HepG2 (cell line): ENCODE data around the gene ZPR1. TPM values are rescaled to one million over a fixed set of nuclear protein-coding genes. Genes with fewer than 3 reads are reported as not detected.

Source experiments
- ARNTL ChIP-seq: sonication (generic); formaldehyde crosslinking; IDR thresholded peaks from 2 replicates; pipeline ENCODE4 v1.4.0; 2020; ENCODE audit warnings: mild to moderate bottlenecking, missing genetic modification reagents
- E2F2 ChIP-seq: sonication (generic); formaldehyde crosslinking; IDR thresholded peaks from 2 replicates; pipeline ENCODE4 v1.4.0; 2020; ENCODE audit warnings: missing genetic modification reagents, borderline replicate concordance
- HNF1A ChIP-seq, 2 experiments: sonication (generic) in 1 of 2; formaldehyde crosslinking in 1 of 2; IDR thresholded peaks; 2 replicates each; pipeline versions ENCODE4 v1.4.0 to v1.6.1; 2016 to 2020; ENCODE audit warnings: borderline replicate concordance in 1 of 2, low read depth in 1 of 2, mild to moderate bottlenecking in 1 of 2, missing genetic modification reagents in 1 of 2
- MAX ChIP-seq: IDR thresholded peaks from 2 replicates; pipeline ENCODE4 v1.6.1; 2012; ENCODE audit warnings: inconsistent platforms
- MED8 ChIP-seq: sonication (generic); formaldehyde crosslinking; IDR thresholded peaks from 2 replicates; pipeline ENCODE4 v1.8.1; 2023; ENCODE audit warnings: mild to moderate bottlenecking, missing genetic modification reagents; ENCODE audit not compliant: insufficient replicate concordance
- MIER3 ChIP-seq: IDR thresholded peaks from 2 replicates; pipeline ENCODE4 v1.6.1; 2016; ENCODE audit warnings: missing compliant biosample characterization, borderline replicate concordance
- MIXL1 ChIP-seq: IDR thresholded peaks from 2 replicates; pipeline ENCODE4 v1.6.1; 2016
- NONO ChIP-seq, 2 experiments: fragments of 450-650 bp in 1 of 2; sonication (generic) in 1 of 2; formaldehyde crosslinking in 1 of 2; IDR thresholded peaks in 1 of 2; conservative IDR thresholded peaks in 1 of 2; 2 replicates each; pipeline versions ENCODE4 v1.6.1 to v1.8.0; 2017 to 2022; ENCODE audit warnings: mild to moderate bottlenecking in 1 of 2, missing genetic modification reagents in 1 of 2, moderate library complexity in 1 of 2
- NR2F1 ChIP-seq, 2 experiments: fragments of 450-650 bp in 1 of 2; formaldehyde crosslinking in 1 of 2; IDR thresholded peaks; 2 replicates each; pipeline versions ENCODE4 v1.5.0 to v1.6.1; 2016 to 2020; ENCODE audit warnings: mild to moderate bottlenecking in 1 of 2, missing compliant biosample characterization in 1 of 2, missing genetic modification reagents in 1 of 2, moderate library complexity in 1 of 2
- PITX1 ChIP-seq: sonication (generic); formaldehyde crosslinking; IDR thresholded peaks from 2 replicates; pipeline ENCODE4 v1.5.1; 2020; ENCODE audit warnings: mild to moderate bottlenecking, missing genetic modification reagents
- SCMH1 ChIP-seq: sonication (generic); formaldehyde crosslinking; IDR thresholded peaks from 2 replicates; pipeline ENCODE4 v1.9.0; 2021; ENCODE audit warnings: missing genetic modification reagents, mild to moderate bottlenecking, borderline replicate concordance
- XBP1 ChIP-seq: sonication (generic); formaldehyde crosslinking; IDR thresholded peaks from 2 replicates; pipeline ENCODE4 v1.5.0; 2020; ENCODE audit warnings: missing genetic modification reagents
- ZFYVE20 ChIP-seq: sonication (generic); formaldehyde crosslinking; IDR thresholded peaks from 2 replicates; pipeline ENCODE4 v1.8.0; 2023; ENCODE audit warnings: low read depth, mild to moderate bottlenecking, moderate library complexity, missing genetic modification reagents, borderline replicate concordance
- ZMYM4 ChIP-seq: sonication (generic); formaldehyde crosslinking; IDR thresholded peaks from 2 replicates; pipeline ENCODE4 v1.8.1; 2023; ENCODE audit warnings: mild to moderate bottlenecking, missing genetic modification reagents
- ZNF333 ChIP-seq: sonication (generic); formaldehyde crosslinking; IDR thresholded peaks from 2 replicates; pipeline ENCODE4 v1.4.0; 2020; ENCODE audit warnings: mild to moderate bottlenecking, missing genetic modification reagents, borderline replicate concordance
- ZNF687 ChIP-seq: sonication (generic); formaldehyde crosslinking; IDR thresholded peaks from 2 replicates; pipeline ENCODE4 v1.5.1; 2020; ENCODE audit warnings: mild to moderate bottlenecking, missing genetic modification reagents, moderate library complexity
- ZNF709 ChIP-seq: sonication (generic); formaldehyde crosslinking; IDR thresholded peaks from 2 replicates; pipeline ENCODE4 v1.5.0; 2020; ENCODE audit warnings: mild to moderate bottlenecking, missing genetic modification reagents
- polyA plus RNA-seq, 8 experiments: library from polyadenylated mRNA; depleted of rRNA in 3 of 8; stranded (reverse) in 7 of 8; unstranded in 1 of 8; fragments of >200 nt; fragmentation: Illumina TruSeq in 4 of 8; extraction: Trizol in 4 of 8; gene quantifications; 2 replicates each; pipeline versions ENCODE4 v1.2.1 to v1.2.3, GENCODE V29; 2011 to 2016; ENCODE audit warnings: low read depth in 4 of 8, missing spikeins in 1 of 8, mixed read lengths in 1 of 8; ENCODE audit not compliant: insufficient read depth in 1 of 8
- total RNA-seq, 5 experiments: library from RNA; depleted of rRNA; stranded (reverse); fragments of >200 nt; fragmentation: Illumina TruSeq; extraction: Trizol; gene quantifications; 2 replicates each; pipeline ENCODE4 v1.2.3, GENCODE V29; 2016; ENCODE audit warnings: low read depth in 1 of 5

Gene ZPR1
- total and polyA plus RNA-seq, 2 of the 13 experiments (the other 11 are each of a cell fraction or from before 2014, with no cell fraction given) = 40.0 to 79.3 TPM

- peak; percentile 72 for TF ChIP-seq ZNF687 (CRISPR knock-in tag)
- TF ChIP-seq SCMH1 = no peak
- no peak for TF ChIP-seq NONO (IDR thresholded peaks at IDR 0.05)
- TF ChIP-seq NONO (CRISPR knock-in tag; conservative IDR thresholded peaks at IDR 0.05) = peak; percentile 95
- peak; percentile 92 to 99 for TF ChIP-seq NR2F1 (CRISPR knock-in tag; IDR thresholded peaks at IDR 0.05)
- TF ChIP-seq MIER3 (CRISPR knock-in tag) = peak; percentile 37; the same call in 1 of the 2 replicates
- TF ChIP-seq PITX1 (CRISPR knock-in tag) = peak; percentile 55; the same call in 1 of the 2 replicates
- no peak; the same call in 1 of the 2 replicates for TF ChIP-seq MIXL1 (CRISPR knock-in tag)
- TF ChIP-seq ZNF333 (CRISPR knock-in tag) = no peak
- TF ChIP-seq MED8 (CRISPR knock-in tag) = peak; percentile 49
- no peak for TF ChIP-seq E2F2 (CRISPR knock-in tag)
- TF ChIP-seq ZMYM4 (CRISPR knock-in tag) = peak; percentile 68; the same call in 1 of the 2 replicates
- peak; percentile 88 for TF ChIP-seq MAX
- TF ChIP-seq ZFYVE20 = no peak
- peak; percentile 86 for TF ChIP-seq ARNTL (CRISPR knock-in tag)
- TF ChIP-seq HNF1A (IDR thresholded peaks at IDR 0.05; ENCODE audit: low read depth) = peak; percentile 40; the same call in 1 of the 2 replicates
- 0 out of 2 replicates have a peak, but pooled peaks have one; percentile 42 for TF ChIP-seq HNF1A (CRISPR knock-in tag; IDR thresholded peaks at IDR 0.05; ENCODE audit: borderline replicate concordance)
- no peak for TF ChIP-seq XBP1 (CRISPR knock-in tag)
- TF ChIP-seq ZNF709 (CRISPR knock-in tag) = no peak
These were observed 4.5 kb upstream of the ZPR1 start (continued) for GRCh38 chr11:116792144-116792868.
